HG03175 (cell line): ENCODE measurements around the gene IQCM.

Source experiments
- ATAC-seq: cut with Tn5 transposase; IDR thresholded peaks from one replicate; pipeline ENCODE4 v1.9.1; 2021; ENCODE audit warnings: mild to moderate bottlenecking, moderate library complexity; ENCODE audit not compliant: unreplicated experiment

The IQCM gene

GRCh38 chr4:149781150-149781549 is 34.5 kb downstream of the IQCM start:
- ATAC-seq, result no peak

- no peak for ATAC-seq
These were observed 47.2 kb downstream of the IQCM start for GRCh38 chr4:149768477-149768876.

- ATAC-seq, result no peak
These were observed 49.5 kb downstream of the IQCM start for GRCh38 chr4:149766135-149766534.

GRCh38 chr4:149765630-149766029 is 50.0 kb downstream of the IQCM start:
- ATAC-seq, result no peak

GRCh38 chr4:149755969-149756368 is 59.7 kb downstream of the IQCM start:
- ATAC-seq, result no peak

- no peak for ATAC-seq
These were observed 61.1 kb downstream of the IQCM start for GRCh38 chr4:149754526-149754925.

GRCh38 chr4:149752729-149753128 is 62.9 kb downstream of the IQCM start:
- no peak for ATAC-seq

- ATAC-seq, result no peak
These were observed 64.5 kb downstream of the IQCM start for GRCh38 chr4:149751174-149751573.

GRCh38 chr4:149749784-149750183 is 65.9 kb downstream of the IQCM start:
- ATAC-seq, result no peak

GRCh38 chr4:149747646-149748045 is 68.0 kb downstream of the IQCM start:
- no peak for ATAC-seq

GRCh38 chr4:149746276-149746675 is 69.4 kb downstream of the IQCM start:
- no peak for ATAC-seq

- ATAC-seq, result no peak
These were observed 74.3 kb downstream of the IQCM start for GRCh38 chr4:149741186-149741831.

- no peak for ATAC-seq
These were observed 77.5 kb downstream of the IQCM start for GRCh38 chr4:149738156-149738555.

- no peak for ATAC-seq
These were observed 79.8 kb downstream of the IQCM start for GRCh38 chr4:149735796-149736195.

GRCh38 chr4:149728444-149728843 is 87.2 kb downstream of the IQCM start:
- ATAC-seq, result no peak

- no peak for ATAC-seq
These were observed 88.0 kb downstream of the IQCM start for GRCh38 chr4:149727663-149728062.

- no peak for ATAC-seq
These were observed 92.6 kb downstream of the IQCM start for GRCh38 chr4:149723065-149723464.

GRCh38 chr4:149719806-149720205 is 95.8 kb downstream of the IQCM start:
- ATAC-seq, result no peak

- no peak for ATAC-seq
These were observed 96.3 kb downstream of the IQCM start for GRCh38 chr4:149719357-149719756.

- no peak for ATAC-seq
These were observed 97.1 kb downstream of the IQCM start for GRCh38 chr4:149718500-149718899.

GRCh38 chr4:149716728-149717127 is 98.9 kb downstream of the IQCM start:
- ATAC-seq, result no peak

- ATAC-seq, result no peak
These were observed 99.6 kb downstream of the IQCM start for GRCh38 chr4:149715822-149716585.

- no peak for ATAC-seq
These were observed 102.6 kb downstream of the IQCM start for GRCh38 chr4:149713031-149713430.
